GM18873 (cell line): Measurements from ENCODE around the gene CTLA4.

Source experiments
- ATAC-seq: cut with Tn5 transposase; IDR thresholded peaks from one replicate; pipeline ENCODE4 v1.9.1; 2021; ENCODE audit warnings: mild to moderate bottlenecking, moderate library complexity, moderate number of reproducible peaks; ENCODE audit not compliant: unreplicated experiment, low FRiP score

The CTLA4 gene

DNA sequence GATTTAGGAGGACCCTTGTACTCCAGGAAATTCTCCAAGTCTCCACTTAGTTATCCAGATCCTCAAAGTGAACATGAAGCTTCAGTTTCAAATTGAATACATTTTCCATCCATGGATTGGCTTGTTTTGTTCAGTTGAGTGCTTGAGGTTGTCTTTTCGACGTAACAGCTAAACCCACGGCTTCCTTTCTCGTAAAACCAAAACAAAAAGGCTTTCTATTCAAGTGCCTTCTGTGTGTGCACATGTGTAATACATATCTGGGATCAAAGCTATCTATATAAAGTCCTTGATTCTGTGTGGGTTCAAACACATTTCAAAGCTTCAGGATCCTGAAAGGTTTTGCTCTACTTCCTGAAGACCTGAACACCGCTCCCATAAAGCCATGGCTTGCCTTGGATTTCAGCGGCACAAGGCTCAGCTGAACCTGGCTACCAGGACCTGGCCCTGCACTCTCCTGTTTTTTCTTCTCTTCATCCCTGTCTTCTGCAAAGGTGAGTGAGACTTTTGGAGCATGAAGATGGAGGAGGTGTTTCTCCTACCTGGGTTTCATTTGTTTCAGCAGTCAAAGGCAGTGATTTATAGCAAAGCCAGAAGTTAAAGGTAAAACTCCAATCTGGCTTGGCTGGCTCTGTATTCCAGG is at the start of gene CTLA4:
Gene CTLA4 (plus strand): TSS at position 211 of the 640 bp plus-strand sequence. CDS start 172 bp downstream, at position 383.
- no peak for ATAC-seq

- ATAC-seq, result no peak
These were observed 48.9 kb upstream of the CTLA4 start for GRCh38 chr2:203818656-203819055.

DNA sequence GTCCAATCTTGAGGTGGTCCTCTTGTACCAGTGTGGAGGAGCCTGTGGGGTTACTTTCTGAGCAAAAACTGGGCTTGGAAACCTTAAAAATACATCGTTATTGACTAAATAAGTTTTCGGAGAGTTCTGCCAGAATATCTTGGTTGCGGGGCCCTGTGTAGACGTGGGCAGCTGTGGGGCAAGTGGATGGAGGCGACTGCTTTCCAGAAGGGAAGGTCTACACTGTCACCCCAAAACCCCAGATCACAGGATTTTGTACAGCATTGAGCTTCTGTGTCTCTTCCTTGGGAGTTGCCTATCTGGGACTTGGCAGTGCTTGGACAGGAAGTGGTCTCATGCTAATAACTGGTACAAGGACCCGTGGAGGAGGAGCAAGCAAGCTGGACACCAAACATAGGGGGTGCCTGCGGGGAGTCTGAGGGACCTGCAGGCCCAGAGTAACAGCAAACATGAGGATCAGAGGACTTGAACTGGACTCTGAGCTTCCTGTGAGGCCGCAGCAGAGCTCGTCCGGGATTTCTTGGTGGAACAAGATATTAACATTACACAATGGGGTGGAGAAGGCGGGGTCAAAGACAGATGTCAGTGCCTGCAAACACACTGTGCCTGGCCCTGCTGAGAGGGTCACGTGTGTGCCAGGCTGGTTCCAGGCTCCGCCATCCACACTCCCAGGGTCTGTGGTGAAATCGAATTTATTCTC is 48.0 kb upstream of the CTLA4 start:
- no peak for ATAC-seq

- peak; percentile 93 for ATAC-seq
These were observed 46.6 kb upstream of the CTLA4 start for GRCh38 chr2:203820969-203821368.

DNA sequence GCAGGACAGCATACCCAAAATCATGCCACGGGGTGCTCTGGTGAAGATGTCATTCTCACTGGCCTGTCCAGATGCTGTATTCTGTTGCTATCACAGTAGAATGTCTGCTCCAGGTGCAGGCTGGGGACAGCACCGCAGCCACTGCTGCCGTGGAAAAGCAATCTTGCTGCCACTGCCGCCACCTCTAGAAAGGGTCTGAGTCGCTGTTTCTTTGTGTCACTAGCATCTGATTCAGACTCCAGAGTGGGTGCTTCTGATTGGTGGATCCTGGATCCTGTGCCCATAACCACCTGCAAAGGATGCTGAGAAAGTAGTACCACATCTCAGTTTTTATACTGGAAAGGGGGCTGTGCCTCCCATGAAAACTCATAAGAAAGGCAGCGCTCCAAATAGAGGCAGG is 45.3 kb upstream of the CTLA4 start:
- ATAC-seq, result no peak

DNA sequence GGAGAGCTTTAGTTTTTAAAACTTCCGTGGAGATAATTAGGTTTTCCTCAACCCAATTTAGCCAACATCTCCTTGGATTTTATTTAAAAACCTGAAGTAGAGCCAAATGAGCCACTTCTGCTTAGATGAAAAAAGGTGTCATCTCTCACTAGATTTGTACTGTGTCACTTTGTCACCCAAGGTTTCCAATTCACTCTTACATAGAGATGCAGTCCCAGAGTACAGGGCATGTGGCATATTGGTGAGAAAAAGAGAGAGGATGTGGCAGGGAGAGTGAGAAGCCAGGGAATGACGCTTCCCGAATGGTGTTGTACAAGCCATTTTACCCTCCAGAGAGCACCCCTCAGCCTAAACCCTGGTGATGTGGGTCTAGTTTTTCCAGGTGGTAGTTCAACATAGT is 44.4 kb upstream of the CTLA4 start:
- no peak for ATAC-seq

DNA sequence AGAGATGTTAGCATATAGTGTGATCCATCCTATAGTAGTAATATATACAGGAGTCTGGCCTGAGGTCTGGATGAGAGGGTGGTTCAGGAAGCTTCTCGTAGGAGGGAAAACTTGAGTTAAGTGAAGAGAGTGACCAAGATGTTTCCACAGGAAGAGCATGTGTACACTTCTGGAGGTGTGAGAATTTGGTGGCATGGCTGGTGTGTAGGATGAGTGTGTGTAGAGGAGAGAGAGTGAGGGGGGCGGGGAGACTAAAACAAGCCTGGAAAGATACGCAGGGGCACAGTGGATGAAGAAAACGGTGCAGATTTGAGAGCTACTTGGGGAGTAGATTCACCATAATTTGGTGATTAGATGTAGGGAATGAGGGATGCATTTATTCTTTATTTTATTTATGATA is 43.5 kb upstream of the CTLA4 start:
- ATAC-seq, result no peak

DNA sequence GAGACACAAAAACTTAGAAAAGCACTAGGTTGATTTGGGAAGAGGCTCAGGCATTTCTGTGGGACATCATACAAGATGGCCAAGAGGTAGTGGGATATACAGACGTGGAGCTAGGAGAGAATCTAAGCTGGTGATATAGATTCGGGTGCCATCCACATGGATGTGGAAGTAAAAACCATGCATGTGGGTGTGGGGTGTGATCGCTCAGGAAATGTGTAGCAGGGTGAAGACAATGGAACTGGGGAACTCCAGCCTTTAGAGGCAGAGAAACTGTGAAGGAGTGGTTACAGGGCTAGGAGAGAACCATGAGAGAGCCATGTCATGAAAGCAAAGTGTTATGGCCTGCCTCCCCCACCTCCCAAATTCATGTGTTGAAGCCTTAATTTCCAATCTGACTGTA is 43.0 kb upstream of the CTLA4 start:
- ATAC-seq, result no peak

GRCh38 chr2:203826704-203827103 is 40.9 kb upstream of the CTLA4 start:
- no peak for ATAC-seq

GRCh38 chr2:203830304-203831055 is 37.1 kb upstream of the CTLA4 start:
- no peak for ATAC-seq

- ATAC-seq, result no peak
These were observed 32.2 kb upstream of the CTLA4 start for GRCh38 chr2:203835420-203835819.

GRCh38 chr2:203835892-203836800 is 31.4 kb upstream of the CTLA4 start:
- ATAC-seq, result no peak

DNA sequence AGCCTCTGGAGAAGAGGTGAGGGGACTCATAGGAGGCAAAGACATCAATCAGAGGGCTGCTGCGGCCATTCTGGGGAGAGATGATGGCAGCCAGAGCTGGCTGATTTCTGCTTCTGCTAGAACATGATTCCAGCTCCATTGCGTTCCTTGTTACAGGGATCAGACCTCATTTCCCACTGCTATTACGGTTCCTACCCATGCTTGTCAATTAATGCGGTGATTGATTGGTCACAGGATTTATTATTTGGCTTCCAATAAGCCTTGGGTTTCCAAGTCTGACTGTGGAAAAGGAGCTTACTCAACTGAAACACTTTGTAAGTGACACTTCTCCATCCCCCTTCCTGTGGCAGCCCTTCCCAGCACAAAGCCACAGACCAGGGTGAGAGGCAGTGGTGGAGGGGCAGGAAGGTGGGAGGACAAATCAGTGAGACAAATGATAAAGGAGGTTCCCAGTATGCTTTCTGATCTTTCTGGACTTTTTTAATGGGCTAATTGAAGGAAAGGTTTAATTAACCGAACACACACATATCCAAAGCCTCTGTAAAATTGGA is 26.8 kb upstream of the CTLA4 start:
- ATAC-seq, result no peak

GRCh38 chr2:203841654-203842053 is 25.9 kb upstream of the CTLA4 start:
- no peak for ATAC-seq

GRCh38 chr2:203842373-203842772 is 25.2 kb upstream of the CTLA4 start:
- ATAC-seq, result no peak

GRCh38 chr2:203846490-203847105 is 21.0 kb upstream of the CTLA4 start:
- ATAC-seq, result no peak

- ATAC-seq, result no peak
These were observed 18.6 kb upstream of the CTLA4 start for GRCh38 chr2:203849010-203849409.

GRCh38 chr2:203852760-203853159 is 14.8 kb upstream of the CTLA4 start:
- no peak for ATAC-seq

GRCh38 chr2:203853271-203853670 is 14.3 kb upstream of the CTLA4 start:
- no peak for ATAC-seq

DNA sequence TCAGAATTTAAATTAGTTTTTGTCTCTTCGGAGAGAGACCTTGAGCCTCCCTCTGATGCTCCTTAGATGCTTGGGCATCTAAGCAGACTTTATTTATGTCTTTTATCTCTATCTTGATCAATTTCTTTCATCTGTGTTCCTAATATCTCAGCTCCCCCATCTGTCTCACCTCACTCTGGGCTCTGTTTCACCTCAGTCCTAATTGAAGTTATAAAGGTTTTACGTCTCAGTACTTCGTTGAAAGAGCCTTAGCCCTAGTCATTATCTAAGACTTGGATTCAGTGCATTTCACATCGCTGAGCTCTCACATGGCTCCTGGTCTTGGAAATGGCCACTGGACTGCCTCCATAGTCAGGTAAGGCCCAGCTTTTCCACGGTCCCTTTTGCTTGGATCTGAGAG is 13.8 kb upstream of the CTLA4 start:
- no peak for ATAC-seq
